Dedifferentiated amniotic fluid mesenchymal stem cell (primary cell): Measurements from ENCODE around the gene NANS.
"Not testable (repeated sequence)": the region's sequence is repeated elsewhere in the genome, so short reads cannot be mapped to it uniquely, and the experiment has no call there.

Source experiments
- DNase-seq: peaks from one replicate; pipeline ENCODE4 v3.0.0-alpha.2; 2016; ENCODE audit errors: extremely low spot score

Gene NANS

GRCh38 chr9:98100456-98100855 lies 43.9 kb downstream of the NANS start:
- DNase-seq, result no peak

DNA sequence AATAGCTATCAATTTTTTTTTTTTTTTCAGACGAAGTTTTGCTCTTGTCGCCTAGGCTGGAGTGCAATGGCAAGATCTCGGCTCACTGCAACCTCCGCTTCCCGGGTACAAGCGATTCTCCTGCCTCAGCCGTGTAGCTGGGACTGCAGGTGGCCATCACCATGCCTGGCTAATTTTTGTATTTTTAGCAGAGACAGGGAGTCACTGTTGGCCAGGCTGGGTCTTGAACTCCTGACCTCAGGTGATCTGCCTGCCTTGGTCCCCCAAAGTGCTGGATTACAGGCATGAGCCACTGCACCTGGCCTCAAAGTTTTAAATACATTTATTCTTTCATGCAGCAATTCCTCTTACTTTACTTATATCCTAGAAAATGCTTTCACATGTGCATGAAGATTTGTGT lies 44.9 kb downstream of the NANS start:
- no peak for DNase-seq

- no peak for DNase-seq
Measured at GRCh38 chr9:98101868-98102273, 45.3 kb downstream of the NANS start.

GRCh38 chr9:98104445-98104881 lies 47.9 kb downstream of the NANS start:
- no peak for DNase-seq

GRCh38 chr9:98105006-98105405 lies 48.5 kb downstream of the NANS start:
- DNase-seq, result no peak

DNA sequence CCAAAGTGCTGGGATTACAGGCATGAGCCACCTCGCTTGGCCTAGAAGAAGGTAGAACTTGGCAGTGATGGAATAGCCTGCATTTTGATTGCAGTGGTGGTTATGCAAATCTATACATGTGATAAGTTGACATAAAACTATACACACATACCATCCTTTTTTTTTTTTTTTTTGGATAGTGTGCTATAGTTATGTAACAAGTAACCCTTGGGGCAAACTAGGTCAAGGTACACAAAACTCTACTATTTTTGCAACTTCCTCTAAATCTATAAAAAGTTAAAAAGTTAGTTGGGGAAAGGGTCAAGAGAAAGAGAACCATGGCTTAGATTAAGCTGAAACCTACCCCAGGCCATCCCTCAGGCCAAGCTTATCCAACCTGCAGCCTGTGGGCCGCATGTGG lies 51.4 kb downstream of the NANS start:
- no peak for DNase-seq

- DNase-seq, result no peak
Measured at GRCh38 chr9:98108531-98109031, 52.0 kb downstream of the NANS start.

DNA sequence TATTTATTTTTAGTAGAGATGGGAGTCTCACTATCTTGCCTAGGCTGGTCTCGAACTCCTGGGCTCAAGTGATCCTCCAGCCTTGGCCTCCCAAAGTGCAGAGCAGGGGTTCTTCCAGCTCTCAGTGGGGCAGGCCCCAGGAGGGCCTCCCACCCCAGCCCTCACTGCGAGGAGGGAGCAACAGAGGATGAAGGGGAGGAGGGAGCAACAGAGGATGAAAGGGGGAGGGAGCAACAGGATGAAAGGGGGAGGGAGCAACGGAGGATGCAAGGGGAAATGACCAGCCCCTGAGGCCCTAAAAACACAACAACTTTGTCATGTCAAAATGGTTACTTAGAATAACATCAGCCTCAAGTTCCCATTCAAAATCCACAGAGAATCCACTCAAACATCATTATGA lies 52.5 kb downstream of the NANS start:
- DNase-seq, result no peak

DNA sequence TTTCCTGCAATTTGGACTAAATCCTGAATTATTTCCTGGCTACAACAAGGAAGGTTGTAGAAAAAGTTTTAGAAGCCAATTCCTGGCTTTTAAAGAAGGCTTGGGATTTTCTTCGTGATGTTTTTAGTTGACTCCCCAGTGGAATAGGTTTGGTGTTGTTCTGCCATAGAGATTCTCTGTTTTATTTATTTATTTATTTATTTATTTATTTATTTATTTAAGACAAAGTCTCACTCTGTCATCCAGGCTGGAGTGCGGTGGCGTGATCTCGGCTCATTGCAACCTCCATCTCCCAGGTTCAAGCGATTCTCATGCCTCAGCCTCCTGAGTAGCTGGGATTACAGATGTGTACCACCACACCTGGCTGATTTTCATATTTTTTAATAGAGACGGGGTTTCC lies 60.6 kb downstream of the NANS start:
- DNase-seq, result not testable (repeated sequence)

DNA sequence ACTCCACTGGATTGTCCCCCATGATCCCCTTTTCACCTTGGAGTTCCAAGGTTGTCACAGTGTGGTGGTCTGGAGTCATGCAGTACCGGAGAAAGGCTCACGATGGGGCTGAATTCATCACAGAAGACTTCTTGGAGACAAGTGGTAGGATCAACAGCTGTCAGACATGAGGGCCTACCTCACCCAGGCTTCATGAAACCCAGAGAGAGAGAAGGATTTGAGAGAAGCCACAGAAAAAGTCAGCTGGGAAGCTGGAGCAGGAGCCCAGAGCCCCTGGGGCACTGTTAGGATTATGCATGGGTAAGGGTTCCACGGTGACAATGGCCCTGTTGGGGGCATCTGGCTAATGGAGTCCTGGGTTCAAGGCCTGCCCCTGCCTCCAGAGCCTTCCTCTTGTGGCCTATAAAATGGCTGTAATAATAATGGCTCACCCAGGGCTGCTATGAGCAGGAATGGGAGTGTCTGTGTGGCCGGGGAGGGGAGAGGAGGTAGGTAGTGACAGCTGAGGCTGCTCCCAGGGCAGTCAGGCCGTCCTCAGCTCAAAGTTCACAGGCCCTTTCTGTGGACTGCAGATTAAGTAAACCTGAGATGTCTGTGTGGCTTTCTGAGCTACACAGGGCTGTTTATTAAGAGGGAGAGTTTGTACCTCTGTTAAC lies 61.6 kb downstream of the NANS start:
- DNase-seq, result no peak

GRCh38 chr9:98118640-98119601 lies 62.4 kb downstream of the NANS start, which contains the start of gene TRIM14:
TRIM14 (minus strand) TSS chr9:98119222; CDS start chr9:98119188, 34 bp downstream.
- DNase-seq, result no peak

GRCh38 chr9:98120476-98120875 lies 63.9 kb downstream of the NANS start:
- no peak for DNase-seq

- no peak for DNase-seq
Measured at GRCh38 chr9:98121058-98121457, 64.5 kb downstream of the NANS start.

DNA sequence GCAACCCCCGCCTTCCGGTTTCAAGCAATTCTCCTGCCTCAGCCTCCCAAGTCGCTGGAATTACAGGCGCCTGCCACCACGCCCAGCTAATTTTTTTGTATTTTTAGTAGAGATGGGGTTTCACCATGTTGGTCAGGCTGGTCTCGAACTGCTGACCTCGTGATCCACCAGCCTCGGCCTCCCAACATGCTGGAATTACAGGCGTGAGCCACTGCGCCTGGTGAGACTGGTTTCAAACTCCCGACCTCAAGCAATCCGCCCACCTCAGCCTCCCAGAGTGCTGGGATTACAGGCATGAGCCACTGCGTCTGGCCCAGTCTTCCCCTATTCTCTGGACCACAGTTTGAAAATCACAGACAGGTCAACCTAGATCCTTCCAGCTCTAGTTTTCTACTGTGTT lies 67.6 kb downstream of the NANS start:
- not testable (repeated sequence) for DNase-seq

GRCh38 chr9:98124637-98125426 lies 68.3 kb downstream of the NANS start:
- no peak for DNase-seq

GRCh38 chr9:98127226-98127625 lies 70.7 kb downstream of the NANS start:
- DNase-seq, result no peak

- DNase-seq, result no peak
Measured at GRCh38 chr9:98128316-98128715, 71.8 kb downstream of the NANS start.

DNA sequence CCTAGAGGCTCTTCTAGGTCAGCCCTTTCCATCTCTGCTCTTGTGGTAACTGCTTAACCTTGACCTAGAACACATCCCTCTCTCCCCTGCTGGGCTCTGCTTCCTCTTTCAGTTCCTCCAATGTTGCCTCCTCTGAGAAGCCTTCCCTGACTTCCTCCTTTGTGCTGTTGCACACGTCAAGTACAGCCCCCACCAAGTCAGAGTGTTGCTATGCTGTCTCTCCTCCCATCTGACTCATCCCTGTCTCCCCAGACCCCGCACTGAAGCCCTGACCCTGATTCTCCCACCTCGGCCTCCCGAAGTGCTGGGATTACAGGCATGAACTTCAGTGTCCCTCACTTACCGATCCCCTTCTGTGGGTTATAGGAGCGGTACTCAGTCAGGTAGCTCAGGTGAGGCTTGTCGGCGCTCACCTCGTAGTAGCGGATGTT lies 72.9 kb downstream of the NANS start:
- no peak for DNase-seq

DNA sequence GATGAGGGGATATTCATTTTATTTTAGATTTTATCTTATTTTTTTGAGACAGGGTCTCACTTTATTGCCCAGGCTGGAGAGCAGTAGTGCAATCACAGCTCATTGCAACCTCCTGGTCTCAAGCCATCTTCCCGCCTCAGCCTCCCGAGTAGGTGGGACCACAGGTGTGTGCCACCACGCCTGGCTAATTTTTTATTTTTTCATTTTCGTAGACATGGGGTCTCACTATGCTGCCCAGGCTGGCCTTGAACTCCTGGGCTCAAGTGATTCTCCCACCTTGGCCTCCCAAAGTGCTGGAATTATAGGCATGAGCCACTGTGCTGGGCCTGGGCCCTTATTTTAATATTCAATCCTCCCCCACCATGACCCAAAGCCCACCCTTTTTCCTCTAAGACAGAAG lies 73.5 kb downstream of the NANS start:
- not testable (repeated sequence) for DNase-seq

DNA sequence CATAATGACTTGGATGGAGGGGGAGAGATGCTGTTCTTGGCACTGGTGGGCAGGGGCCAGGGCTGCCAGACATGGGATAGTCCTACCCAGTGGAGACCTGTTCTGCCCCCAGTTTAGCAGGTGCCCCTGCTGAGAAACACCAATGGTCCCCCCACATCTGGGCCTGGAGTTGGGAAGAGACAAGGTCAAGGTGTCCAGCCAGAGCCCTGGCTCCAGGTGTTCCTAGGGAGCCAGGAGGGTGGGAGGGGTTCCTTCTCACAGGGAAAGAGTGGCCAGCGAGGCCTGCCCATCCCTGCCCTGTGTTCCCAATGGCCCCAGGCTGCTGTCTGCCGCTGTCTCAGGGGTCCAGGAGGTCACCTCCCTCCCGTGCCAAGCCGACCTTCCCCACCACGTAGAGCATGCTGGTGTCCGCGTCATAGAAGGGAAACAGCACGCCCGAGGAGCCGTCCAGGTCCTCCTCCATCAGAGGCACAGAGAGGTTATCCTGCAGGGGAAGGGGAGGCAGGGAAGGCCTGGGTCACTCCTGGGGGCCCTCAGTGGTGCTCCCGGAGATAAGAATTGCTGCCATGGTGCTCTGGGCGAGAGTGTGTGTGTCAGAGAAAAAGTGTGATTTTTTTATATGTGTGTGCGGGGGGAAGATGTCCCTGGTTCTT lies 74.2 kb downstream of the NANS start:
- no peak for DNase-seq

- no peak for DNase-seq
Measured at GRCh38 chr9:98132158-98132557, 75.6 kb downstream of the NANS start.
